Stimulated activated CD4-positive, alpha-beta T cell treated with anti-CD3 and anti-CD28 coated beads, Interleukin-15, amount 100 ng/mL, for 24 hours (primary cell): Measurements from ENCODE around the gene ZBTB20.

Experiments
- DNase-seq: peaks from one replicate; pipeline ENCODE4 v3.0.0-alpha.2; 2020

The ZBTB20 gene

DNA sequence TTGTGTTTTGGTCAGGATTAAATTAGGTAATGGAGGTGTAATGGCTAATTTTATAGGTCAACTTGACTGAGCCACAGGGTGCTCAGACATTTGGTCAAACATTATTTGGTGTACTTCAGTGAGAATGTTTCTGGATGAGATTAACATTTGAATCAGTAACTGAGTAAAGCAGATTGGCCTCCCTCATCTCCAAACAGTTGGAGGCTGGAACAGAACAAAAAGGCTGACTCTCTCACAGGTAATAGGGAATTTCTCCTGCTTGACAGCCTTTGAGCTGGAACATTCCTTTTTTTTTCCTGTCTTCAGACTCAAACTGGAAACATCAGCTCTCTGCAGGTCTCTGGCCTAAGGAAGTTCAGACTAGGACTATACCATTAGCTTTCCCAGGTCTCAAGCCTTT lies 280.7 kb downstream of the ZBTB20 start:
- DNase-seq = no peak

GRCh38 chr3:114864970-114865369 lies 282.1 kb downstream of the ZBTB20 start:
- no peak for DNase-seq

DNA sequence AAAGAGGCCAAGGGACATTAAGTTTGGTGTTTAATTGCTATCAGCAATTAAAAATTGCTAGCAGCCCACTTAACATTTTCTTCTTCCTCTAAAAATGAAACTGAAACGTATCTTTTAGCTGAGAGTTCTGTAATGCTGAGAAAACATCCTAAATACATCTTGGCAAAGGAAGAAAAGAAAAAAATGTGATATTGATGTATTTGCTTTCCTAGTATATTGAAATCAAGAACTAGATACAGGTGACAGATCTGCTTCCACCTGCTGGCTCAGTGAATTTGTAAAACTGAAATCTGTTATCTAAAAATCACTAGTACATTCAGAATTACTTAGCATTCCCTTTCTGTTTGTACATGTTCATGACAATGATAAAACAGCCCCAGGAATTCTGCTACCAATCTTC lies 283.2 kb downstream of the ZBTB20 start:
- no peak for DNase-seq

DNA sequence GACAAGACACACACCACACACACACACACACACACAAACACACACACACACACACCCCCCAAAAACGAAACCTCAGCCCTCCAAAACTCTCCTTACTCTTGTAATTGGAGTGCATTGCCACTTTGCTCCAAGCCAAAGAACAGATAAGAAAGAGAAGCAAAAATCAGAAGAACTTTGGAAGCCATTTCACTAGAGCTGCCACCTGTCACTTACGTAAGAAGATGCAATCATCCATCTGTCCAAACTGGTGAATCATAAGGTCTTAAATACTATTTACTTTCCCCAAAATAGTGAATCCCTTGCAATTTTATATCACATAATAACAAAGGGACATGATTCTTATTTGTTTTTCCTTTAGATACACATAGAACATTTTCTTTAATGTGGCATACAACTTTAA lies 285.4 kb downstream of the ZBTB20 start:
- DNase-seq = no peak

DNA sequence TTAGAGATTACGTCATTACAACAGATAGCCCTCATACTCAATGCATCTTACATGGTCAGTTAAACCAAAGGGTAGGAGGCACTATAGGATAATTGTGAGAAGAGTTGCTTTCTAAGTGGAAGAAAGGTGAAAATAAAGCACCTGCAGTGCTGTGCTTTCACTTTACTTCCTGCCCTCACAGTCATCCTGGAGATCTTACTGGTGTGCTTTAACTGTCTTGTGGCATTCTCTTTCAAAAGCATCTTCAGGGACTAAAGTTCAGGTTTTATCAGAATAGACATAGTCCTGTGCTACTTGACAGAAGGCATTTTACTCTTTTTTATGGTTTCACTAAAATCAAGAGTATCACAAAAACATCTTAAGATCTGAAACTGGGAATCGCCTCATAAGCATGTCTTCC lies 286.6 kb downstream of the ZBTB20 start:
- no peak for DNase-seq

DNA sequence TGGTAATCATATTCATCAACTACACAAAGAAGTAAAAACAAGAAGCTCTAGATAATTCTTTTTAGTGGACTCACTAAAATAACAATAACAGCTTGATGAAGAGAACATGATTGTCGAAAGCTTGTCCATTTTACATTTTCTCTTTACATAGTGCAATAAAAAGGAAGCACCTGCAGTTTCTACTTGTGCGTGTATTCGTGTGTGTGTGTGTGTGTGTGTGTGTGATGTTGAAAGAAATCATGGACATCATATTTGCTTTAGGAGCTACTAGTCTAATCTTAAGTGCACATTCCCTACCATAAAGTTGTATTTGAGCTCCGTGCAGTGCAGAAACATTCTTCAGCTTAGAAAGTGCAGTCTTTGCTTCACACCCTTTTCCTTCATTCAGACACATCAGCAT lies 288.8 kb downstream of the ZBTB20 start:
- DNase-seq = no peak

DNA sequence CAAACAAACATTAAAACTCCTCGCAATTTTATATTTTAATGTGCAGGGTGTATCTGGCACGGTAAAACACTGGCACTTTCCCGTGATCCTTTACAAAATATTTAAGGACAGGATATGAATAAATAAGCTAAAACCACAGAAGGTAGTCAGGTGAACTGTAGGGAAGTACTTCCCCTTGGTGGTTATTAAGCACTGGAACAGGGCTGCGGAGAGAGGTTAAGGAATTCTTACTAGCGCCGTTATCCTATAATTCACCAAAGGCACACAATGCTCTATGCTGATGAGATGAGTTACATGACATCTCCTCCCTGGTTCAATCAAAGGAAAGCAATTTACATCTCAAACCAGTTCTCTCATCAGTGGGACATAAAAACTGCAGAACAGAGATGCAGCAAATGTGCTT lies 289.8 kb downstream of the ZBTB20 start:
- no peak for DNase-seq

DNA sequence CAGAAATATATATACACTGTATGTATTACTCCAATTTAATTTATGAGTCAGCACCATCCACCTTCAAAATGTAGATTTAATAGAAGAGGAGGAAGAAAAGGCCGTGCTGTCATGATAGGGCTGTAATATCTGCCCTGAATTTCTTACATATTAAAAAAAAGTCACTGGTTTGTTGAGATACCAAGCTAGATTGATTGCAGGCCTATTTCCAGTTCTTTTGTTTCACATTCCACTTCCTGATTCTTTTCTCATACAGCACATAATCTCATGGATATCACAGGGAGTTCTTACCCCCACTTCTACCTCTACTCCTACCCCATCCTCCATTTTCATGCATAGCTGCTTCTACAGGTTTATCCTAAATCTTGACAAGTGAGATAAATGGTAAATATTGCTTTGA lies 290.3 kb downstream of the ZBTB20 start:
- no peak for DNase-seq

DNA sequence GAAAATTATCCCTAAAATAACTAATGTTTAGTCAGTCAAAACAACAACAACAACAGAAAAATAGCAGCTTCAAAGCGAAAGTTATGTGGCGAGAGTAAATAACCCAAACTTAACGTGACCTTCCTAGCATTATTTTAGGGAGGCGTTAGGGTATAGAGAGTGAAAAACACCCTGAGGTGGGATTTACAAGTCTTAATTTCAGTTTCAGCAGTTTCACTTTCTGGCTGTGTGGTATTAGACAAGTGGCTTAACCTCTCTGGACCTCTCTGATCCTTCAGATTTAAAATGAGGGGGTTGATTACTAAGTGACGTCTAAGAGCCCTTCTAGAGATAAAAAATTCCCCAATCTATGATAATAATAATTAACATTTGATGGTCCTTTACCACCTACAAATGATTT lies 291.2 kb downstream of the ZBTB20 start:
- DNase-seq = no peak

- DNase-seq = no peak
Measured at GRCh38 chr3:114852966-114853365, 294.1 kb downstream of the ZBTB20 start.

DNA sequence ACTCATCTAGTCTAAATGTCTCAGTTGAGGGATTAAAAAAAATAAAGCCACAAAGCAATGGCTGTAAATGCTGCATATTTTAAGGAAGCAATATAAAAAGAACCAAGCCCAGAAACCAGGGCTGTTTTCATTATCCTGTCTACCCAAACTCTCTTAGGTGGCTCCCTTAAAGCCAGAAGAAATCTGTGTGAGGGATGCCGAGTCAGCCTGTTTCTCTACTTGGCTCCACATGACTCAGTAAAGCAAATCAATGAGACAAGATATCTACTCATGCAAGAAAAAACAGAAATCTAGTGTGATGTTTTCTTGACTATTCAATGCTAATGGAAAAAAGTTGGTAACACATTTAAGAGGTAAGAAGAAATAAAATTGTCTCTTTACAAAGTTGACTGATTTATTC lies 296.2 kb downstream of the ZBTB20 start:
- no peak for DNase-seq

DNA sequence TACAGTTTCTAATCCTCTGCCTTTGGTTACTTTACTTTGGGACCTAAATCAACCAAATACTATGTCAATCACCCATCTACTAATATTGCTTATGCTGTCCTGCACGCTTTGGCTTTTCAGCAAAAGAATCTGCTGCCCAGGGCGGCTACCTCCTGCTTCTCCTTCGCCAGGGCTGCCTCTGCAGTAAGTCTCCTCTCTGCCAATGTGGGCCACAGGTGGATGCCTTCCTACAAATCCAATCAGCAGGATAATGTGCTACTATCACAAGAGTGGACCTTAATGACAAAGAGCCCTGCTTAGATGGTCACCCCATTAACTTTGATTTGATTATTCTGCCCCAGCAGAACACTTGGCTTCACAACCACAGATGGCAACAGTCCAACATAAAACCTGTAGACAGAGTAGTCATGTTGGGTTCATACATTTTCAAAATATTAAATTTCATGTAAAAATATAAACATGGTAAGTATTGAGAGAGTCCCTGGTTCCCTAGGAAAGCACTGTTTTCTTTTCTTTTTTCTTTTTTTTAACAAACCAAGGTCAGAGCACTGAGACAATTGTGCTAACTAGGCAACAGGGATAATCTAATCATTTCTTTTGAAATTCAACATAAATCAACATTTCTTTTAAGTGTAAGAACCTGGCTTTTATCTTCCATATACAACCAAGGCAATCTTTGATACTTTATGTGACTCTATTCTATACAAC lies 298.3 kb downstream of the ZBTB20 start:
- DNase-seq = no peak

GRCh38 chr3:114848082-114848481 lies 299.0 kb downstream of the ZBTB20 start:
- DNase-seq = no peak

DNA sequence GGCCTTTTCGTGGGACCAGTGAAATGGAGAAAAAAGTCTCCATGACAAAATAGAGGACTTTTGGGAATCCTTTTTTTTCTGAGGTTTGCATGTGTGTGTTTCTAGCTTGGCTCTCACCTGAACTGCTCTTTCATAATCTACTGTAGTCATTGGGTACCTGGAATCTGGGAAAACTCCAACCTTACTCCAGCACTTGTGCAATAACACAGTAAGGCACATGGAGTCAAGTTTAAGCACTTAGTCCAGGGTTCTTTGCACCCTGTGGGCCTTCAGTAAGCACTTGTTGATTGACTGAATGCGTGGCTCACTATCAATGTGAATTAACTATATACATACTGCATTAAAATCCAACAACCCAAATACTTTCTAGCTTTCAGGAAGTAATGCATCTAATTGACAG lies 299.5 kb downstream of the ZBTB20 start:
- DNase-seq = no peak

GRCh38 chr3:114846779-114847178 lies 300.3 kb downstream of the ZBTB20 start:
- no peak for DNase-seq

GRCh38 chr3:114846252-114846651 lies 300.8 kb downstream of the ZBTB20 start:
- DNase-seq = no peak

GRCh38 chr3:114841515-114841914 lies 305.6 kb downstream of the ZBTB20 start:
- no peak for DNase-seq

DNA sequence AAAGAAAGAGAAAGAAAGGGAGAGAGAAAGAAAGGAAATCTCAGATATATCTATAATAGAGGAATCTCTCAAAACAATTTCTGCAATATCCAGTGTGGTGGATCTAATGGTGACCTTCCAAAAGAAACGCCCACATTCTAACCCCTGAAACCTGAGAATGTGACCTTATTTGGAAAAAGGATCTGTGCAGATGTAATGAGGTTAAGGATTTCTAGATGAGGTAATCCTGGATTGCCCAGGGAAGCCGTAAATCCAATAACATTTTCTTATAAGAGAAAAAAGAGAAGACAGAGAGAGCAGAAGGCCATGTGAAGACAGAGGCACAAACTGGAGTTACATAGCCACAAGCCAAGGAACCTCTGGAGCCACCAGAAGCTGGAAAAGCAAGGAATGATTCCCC lies 307.6 kb downstream of the ZBTB20 start:
- DNase-seq = no peak

DNA sequence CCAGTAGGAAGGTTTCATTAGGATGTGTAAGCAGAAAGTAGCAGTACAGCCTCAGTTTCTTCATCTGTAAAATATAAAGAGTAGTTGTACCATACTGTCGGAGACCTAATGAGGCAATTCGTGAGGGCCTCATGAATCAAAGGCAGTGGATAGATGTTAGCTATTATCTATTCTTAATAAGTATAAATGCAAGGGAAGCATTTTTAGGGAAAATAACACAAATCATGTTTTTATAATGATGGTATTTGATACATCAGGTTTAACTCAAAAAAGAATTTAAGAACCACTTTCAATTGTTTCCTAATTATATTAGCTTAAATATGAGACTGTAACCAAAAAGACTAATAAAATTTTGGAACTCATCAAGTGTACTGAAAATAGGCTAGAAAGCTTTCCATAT lies 309.1 kb downstream of the ZBTB20 start:
- DNase-seq = no peak

DNA sequence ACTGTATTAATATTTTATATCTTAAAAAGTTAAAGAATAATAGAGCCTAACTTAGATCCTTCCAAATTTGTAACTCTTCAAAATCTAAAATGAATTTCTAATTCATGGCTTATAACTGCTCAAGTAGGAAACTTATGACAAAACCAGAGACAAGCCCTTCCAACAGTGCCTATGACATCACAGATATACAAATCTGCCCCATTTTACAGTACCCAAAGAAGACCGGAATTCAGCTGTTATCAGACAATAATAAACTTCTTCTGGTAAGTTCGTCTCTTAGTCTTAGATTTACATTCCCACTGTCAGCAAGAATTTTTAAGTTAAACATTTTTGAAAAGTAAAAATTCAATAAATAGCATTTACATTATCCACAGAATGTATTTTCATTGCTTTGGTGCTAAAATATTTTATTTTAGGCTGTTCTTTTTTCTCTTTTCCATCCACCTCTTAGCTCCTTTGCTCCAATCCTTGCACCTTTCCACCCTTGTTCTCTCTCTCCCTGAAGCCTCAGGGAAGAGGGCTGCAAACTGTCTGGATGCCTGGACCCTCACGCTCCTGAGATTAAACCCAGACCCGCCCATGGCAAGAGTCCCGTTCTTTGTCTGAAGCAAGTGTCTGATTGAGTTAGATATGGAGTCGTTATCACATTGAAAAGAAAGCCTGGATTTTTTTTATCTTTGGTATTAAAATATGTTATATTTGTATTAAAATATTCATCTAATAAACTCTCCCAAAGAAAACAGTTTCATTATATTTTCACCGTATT lies 312.7 kb downstream of the ZBTB20 start:
- DNase-seq = no peak

DNA sequence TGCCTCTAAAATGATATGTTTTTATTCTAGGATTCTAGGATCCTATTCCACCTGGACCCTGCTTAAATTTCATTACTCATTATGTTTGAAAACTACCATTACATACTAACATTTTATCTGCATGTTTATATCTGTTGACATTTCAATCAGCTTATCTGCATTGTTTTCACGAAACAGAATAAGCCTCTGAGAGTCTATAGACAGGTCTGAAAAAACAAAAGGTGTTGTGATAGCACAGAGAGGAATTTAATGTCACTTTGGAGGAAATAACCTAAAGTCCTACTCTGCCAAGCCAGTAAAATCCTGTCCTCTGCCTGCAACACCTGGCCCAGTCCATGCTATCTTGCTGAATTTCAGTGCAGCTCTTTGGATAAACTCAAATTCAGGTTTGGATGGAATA lies 315.2 kb downstream of the ZBTB20 start:
- DNase-seq = no peak

- DNase-seq = no peak
Measured at GRCh38 chr3:114830652-114831051, 316.4 kb downstream of the ZBTB20 start.

GRCh38 chr3:114829783-114830182 lies 317.3 kb downstream of the ZBTB20 start:
- no peak for DNase-seq

- no peak for DNase-seq
Measured at GRCh38 chr3:114827495-114827894, 319.6 kb downstream of the ZBTB20 start.

DNA sequence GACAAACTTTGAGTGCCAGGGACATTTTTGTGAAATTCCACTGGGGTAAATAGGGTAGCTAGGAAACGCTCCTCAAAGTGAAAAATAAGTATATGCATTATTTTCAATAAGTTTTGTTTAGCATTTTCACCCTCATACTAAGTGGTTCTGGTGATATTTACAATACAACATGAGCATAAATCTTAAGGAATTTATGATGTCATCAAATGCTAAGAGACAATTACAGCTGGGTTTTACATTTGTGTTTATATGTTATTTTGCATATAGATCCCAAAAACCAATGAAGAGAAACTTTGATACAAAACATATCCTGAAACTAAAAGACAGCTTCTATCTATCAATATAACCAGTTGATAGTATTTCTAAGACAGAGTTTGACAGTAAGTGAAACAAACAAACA lies 323.1 kb downstream of the ZBTB20 start:
- DNase-seq = no peak
